Muscle of back (tissue), 11 donors: ENCODE results near the gene ACP4. TPM values are rescaled to one million over a fixed set of nuclear protein-coding genes. Genes with fewer than 3 reads are reported as not detected.

Experiments used
- DNase-seq, 3 donors: peaks; one replicate each; pipeline versions ENCODE4 v3.0.0 to v3.0.0-alpha.2; 2013
- polyA plus RNA-seq, 10 donors: library from polyadenylated mRNA; unstranded; fragments of 120-200 nt; gene quantifications; one replicate each; pipeline ENCODE4 v1.2.1, GENCODE V29; 2013; ENCODE audit not compliant: insufficient read length in 10 of 10

Gene ACP4
- polyA plus RNA-seq, 10 donors: 0.13 to 0.24 (median 0.16) TPM; not detected in 6

DNA sequence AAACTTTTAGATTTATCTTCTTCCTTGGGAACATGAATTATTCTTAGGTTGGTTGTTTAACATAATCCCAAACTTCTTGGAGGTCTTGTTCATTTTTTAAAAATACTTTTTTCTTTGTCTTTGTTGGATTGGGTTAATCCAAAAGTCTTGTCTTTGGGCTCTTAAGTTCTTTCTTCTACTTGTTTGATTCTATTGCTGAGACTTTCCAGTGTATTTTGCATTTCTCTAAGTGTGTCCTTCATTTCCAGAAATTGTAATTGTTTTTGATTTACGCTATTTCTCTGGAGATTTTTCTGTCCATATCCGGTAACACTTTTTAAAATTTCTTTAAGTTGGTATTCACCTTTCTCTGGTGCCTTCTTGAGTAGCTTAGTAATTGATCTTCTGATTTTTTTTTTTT lies 53.0 kb downstream of the ACP4 start:
- no peak for DNase-seq

DNA sequence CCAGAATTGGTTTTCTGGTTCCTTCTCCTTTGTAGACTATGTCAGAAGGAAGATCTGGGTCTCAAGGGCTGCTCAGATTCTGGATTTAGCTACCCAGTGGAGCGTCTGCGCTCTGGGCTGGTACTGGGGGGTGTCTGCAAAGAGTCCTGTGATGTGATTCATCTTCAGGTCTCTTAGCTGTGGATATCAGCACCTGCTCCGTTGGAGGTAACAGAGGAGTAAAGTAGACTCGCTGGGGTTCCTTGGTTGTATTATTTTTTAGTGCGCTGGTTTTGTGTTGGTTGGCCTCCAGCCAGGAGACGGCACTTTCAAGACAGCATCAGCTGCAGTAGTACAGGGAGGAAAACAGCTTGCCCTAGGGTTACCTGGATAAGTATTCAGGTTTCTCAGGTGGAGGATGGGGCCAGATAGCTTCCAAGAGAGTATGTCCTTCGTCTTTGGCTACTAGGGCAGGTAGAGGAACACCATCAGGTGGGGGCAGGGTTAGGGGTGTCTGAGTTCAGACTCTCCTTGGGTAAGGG lies 53.5 kb downstream of the ACP4 start:
- no peak for DNase-seq

DNA sequence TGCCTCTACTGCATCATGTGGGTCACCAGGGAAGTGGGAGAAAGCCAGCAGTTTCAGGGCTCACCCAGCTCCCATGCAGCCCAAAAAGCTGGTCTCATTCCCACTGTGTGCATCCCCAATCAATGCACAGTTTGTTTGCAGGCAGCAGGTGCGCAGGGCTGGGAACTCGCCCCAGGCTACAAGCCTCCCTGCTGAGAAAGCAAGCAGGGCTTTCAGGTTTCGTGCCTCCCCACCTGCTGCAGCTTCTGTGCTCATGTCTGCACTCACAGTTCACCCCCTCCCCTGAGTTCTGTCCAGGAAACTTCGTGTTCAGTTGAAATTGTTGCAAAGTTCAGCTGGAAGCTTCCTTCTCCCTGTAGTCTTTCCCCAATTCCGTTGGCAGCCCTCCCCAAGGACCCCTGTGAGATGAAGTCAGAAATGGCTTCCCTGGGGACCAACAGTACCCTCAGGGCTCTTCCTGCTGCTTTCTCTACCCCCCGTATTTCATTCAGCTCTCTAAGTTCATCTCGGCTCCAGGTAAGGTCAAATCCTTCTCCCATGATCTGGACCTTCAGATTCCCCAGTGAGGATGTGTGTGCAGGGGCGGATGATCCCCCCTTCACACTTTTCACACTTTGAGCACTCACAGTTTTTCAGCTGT lies 54.2 kb downstream of the ACP4 start:
- no peak for DNase-seq

Other genes with a start within 250 kb of the ACP4 start
- gene LRRC4B, start 222.0 kb upstream of the ACP4 start, polyA plus RNA-seq: 10 to 100 TPM in 4 of 10 donors, 1 to 10 TPM in 6; 5.8 to 12.1 (median 9.0) TPM
- under 1 TPM in 4 of 10 donors, not detected in 6; 0.08 to 0.24 (median 0.11) TPM for gene SYT3, start 150.5 kb upstream of the ACP4 start, polyA plus RNA-seq
- 1 to 10 TPM in 7 of 10 donors, under 1 TPM in 3; 0.65 to 3.1 (median 1.3) TPM for gene C19orf81, start 141.0 kb upstream of the ACP4 start, polyA plus RNA-seq
- 10 to 100 TPM; 13.4 to 36.5 (median 27.3) TPM for gene SHANK1, start 70.6 kb upstream of the ACP4 start, polyA plus RNA-seq
- 10 to 100 TPM; 17.4 to 47.6 (median 27.5) TPM for gene CLEC11A, start 67.1 kb upstream of the ACP4 start, polyA plus RNA-seq
- not detected for gene GPR32, start 20.0 kb upstream of the ACP4 start, polyA plus RNA-seq
- gene KLK1, start 33.4 kb downstream of the ACP4 start, polyA plus RNA-seq: 1 to 10 TPM in 1 of 10 donors, under 1 TPM in 5, not detected in 4; 0.19 to 1.3 (median 0.46) TPM
- not detected for gene KLK15, start 43.2 kb downstream of the ACP4 start, polyA plus RNA-seq
- not detected for gene KLK3, start 64.5 kb downstream of the ACP4 start, polyA plus RNA-seq
- not detected for gene KLK2, start 83.0 kb downstream of the ACP4 start, polyA plus RNA-seq
- gene KLK4, start 121.0 kb downstream of the ACP4 start, polyA plus RNA-seq: not detected
- gene KLK5, start 162.6 kb downstream of the ACP4 start, polyA plus RNA-seq: under 1 TPM in 1 of 10 donors, not detected in 9; 0.15 TPM
- gene KLK6, start 179.2 kb downstream of the ACP4 start, polyA plus RNA-seq: under 1 TPM in 6 of 10 donors, not detected in 4; 0.14 to 0.52 (median 0.24) TPM
- under 1 TPM in 4 of 10 donors, not detected in 6; 0.11 to 0.31 (median 0.24) TPM for gene KLK7, start 193.5 kb downstream of the ACP4 start, polyA plus RNA-seq
- gene KLK8, start 211.2 kb downstream of the ACP4 start, polyA plus RNA-seq: 1 to 10 TPM in 2 of 10 donors, not detected in 8; 1.3 to 2.1 TPM
- under 1 TPM in 7 of 10 donors, not detected in 3; 0.10 to 0.84 (median 0.14) TPM for gene KLK10, start 229.3 kb downstream of the ACP4 start, polyA plus RNA-seq
- 1 to 10 TPM in 2 of 10 donors, under 1 TPM in 1, not detected in 7; 0.10 to 5.1 (median 1.5) TPM for gene KLK11, start 236.2 kb downstream of the ACP4 start, polyA plus RNA-seq
- not detected for gene KLK12, start 244.6 kb downstream of the ACP4 start, polyA plus RNA-seq